Measurements from ENCODE around the gene TM6SF1.
"Not testable (repeated sequence)": the region's sequence is repeated elsewhere in the genome, so short reads cannot be mapped to it uniquely, and the experiment has no call there.

The TM6SF1 gene

GRCh38 chr15:83112956-83113299 is 5.5 kb downstream of the TM6SF1 start:
- no peak overlapping the region for H3K4me3 ChIP-seq (ENCODE audit: low read length)
- DNase-seq (ENCODE audit: low read depth, low spot score), result no peak

- H3K4me3 ChIP-seq (ENCODE audit: low read length), result no peak overlapping the region
- DNase-seq (ENCODE audit: low read depth, low spot score), result no peak
Observed at GRCh38 chr15:83113881-83114674, 6.6 kb downstream of the TM6SF1 start.

- no peak overlapping the region for H3K4me3 ChIP-seq (ENCODE audit: low read length)
- no peak for DNase-seq (ENCODE audit: low read depth, low spot score)
Observed at GRCh38 chr15:83114856-83115255, 7.4 kb downstream of the TM6SF1 start.

DNA sequence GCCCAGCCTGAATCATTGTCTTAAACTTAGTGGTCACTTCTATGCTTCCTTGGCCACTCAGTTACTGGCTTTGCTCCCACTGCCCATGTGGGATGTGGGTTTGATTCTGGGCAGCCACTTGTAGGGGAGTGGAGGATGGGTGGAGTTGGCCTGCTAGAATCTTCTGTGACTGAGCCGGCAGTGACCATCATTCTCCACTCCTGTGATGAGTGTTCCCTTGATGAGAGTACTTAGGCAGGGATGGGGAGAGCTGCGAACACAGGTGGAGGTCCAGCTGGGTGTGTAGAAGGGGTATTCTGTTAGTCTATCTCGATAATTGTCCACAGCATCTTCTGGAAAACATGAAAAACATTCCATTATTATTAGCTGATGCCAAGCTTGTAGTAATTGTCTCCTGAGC is 8.0 kb downstream of the TM6SF1 start:
- DNase-seq (ENCODE audit: low read depth, low spot score), result no peak
- no peak overlapping the region for H3K4me3 ChIP-seq (ENCODE audit: low read length)

- no peak for DNase-seq (ENCODE audit: low read depth, low spot score)
- no peak overlapping the region for H3K4me3 ChIP-seq (ENCODE audit: low read length)
Observed at GRCh38 chr15:83115831-83116565, 8.6 kb downstream of the TM6SF1 start.

GRCh38 chr15:83118291-83118827 is 10.9 kb downstream of the TM6SF1 start:
- no peak overlapping the region for H3K4me3 ChIP-seq (ENCODE audit: low read length)
- DNase-seq (ENCODE audit: low read depth, low spot score), result no peak

GRCh38 chr15:83118968-83119367 is 11.5 kb downstream of the TM6SF1 start:
- no peak for DNase-seq (ENCODE audit: low read depth, low spot score)
- no peak overlapping the region for H3K4me3 ChIP-seq (ENCODE audit: low read length)

- DNase-seq (ENCODE audit: low read depth, low spot score), result no peak
- H3K4me3 ChIP-seq (ENCODE audit: low read length), result no peak overlapping the region
Observed at GRCh38 chr15:83119968-83120581, 12.6 kb downstream of the TM6SF1 start.

- no peak for DNase-seq (ENCODE audit: low read depth, low spot score)
- no peak overlapping the region for H3K4me3 ChIP-seq (ENCODE audit: low read length)
Observed at GRCh38 chr15:83123529-83123928, 16.1 kb downstream of the TM6SF1 start.

- H3K4me3 ChIP-seq (ENCODE audit: low read length), result no peak overlapping the region
- DNase-seq (ENCODE audit: low read depth, low spot score), result no peak
Observed at GRCh38 chr15:83127547-83128150, 20.2 kb downstream of the TM6SF1 start.

- DNase-seq (ENCODE audit: low read depth, low spot score), result no peak
- no peak overlapping the region for H3K4me3 ChIP-seq (ENCODE audit: low read length)
Observed at GRCh38 chr15:83129791-83130190, 22.3 kb downstream of the TM6SF1 start.

DNA sequence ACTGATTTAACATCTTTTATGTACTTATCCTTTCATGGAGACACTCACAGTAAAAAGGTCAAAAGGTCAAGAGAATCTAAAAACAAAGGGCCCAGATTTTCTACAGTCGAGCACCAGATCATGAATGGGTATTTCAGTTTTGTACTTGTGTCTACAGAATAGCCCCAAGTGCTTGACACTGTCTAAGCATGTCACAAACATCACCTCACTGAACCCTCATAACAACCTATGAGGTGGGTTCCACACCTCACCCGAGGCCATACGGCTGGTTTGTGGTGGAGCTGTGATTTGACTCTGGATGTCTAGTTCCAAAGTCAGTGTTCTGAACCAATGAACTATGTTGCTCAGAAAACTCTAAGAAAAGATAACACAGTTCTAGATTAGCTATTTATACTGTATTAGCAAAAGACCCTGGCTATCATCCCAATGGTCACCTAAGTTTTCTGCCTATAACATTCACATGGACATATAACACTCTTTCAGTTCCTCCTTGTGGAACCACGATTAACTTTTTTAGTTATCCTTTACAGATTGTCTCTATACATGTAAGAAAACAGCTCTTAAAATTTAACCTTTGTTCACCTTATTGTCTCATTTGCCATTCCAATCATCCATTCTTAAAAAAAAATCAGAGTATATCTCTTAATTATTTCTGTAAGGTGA is 25.5 kb downstream of the TM6SF1 start:
- no peak for DNase-seq (ENCODE audit: low read depth, low spot score)

GRCh38 chr15:83142151-83142550 is 34.7 kb downstream of the TM6SF1 start:
- not testable (repeated sequence) for DNase-seq (ENCODE audit: low read depth, low spot score); H3K4me3 ChIP-seq (ENCODE audit: low read length)

More for the DNA sequence above, 25.5 kb downstream of the TM6SF1 start:
- H3K4me3 ChIP-seq (ENCODE audit: low read length), result no peak overlapping the region

DNA sequence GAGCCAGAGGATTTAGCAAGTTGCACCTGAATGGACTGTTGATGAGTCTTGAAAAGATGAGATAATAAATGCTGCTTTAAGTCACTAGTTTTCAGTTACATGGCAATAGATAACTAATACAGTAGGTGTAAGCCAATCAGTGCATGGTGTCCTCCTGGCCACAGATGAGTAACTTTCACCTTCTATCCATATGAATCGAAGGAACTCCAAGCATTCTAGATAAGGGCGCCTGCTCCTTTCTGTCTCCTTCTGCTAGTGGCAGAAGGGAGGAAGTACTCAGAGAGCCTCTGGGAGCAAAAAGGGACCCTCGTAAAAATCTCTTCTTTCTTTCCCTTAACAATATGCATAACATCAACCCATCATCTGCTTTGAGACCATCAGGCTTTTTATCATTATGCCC is 37.3 kb downstream of the TM6SF1 start:
- no peak overlapping the region for H3K4me3 ChIP-seq (ENCODE audit: low read length)
- no peak for DNase-seq (ENCODE audit: low read depth, low spot score)

DNA sequence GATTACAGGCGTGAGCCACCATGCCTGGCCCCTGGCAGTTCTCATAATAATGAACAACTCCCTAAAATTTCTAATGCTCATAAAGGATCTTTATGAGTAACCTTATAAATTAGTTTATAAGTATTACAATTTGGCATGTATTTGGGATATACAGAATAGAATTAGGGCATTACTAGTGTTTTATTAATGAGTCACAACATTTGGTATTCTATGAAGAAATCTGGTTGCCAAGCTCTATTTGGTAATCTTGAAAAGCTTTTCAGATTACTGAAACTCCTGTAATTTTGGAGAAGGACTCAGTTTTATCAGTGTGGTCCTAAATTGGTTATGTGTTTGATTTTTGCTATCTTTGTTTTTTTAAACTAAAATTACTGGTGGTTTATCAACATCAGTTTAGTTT is 45.8 kb downstream of the TM6SF1 start:
- H3K4me3 ChIP-seq (ENCODE audit: low read length), result no peak overlapping the region
- DNase-seq (ENCODE audit: low read depth, low spot score), result no peak

DNA sequence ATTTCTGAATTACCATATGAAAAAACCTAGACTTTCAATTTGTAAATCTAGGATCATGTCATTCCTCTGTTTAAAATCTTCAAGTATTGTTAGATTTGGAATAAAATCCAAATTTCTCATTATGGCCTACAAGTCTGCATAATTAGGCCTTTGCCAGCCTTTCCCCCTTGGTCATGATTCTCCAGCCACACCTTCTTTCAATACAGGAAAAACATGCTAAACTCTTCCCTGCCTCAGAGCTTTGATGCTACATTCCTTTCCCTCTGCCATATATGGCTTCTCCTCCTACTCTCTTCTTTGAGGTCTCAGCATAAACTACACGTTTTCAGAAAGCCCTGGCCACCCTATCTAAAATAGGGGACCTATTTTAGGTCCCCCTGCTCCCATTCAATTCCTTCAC is 48.5 kb downstream of the TM6SF1 start:
- no peak overlapping the region for H3K4me3 ChIP-seq (ENCODE audit: low read length)
- no peak for DNase-seq (ENCODE audit: low read depth, low spot score)

DNA sequence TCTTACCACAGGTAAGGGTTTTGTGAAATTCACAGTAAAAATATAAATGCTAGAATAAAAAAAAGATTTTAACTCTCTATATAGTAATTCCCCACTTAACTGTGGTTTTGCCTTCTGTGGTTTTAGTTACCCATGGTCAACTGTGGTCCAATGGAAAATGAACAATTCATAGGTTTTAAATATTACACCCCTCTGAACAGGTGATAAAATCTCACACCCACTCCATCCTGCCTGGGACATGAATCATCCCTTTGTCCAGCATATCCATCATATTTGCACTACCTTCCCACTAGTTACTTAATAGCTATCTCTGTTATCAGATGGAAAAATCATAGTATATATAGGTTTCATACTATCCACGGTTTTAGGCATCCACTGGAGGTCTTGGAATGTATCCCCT is 50.9 kb downstream of the TM6SF1 start:
- no peak for DNase-seq (ENCODE audit: low read depth, low spot score)
- H3K4me3 ChIP-seq (ENCODE audit: low read length), result no peak overlapping the region

GRCh38 chr15:83160741-83161140 is 53.3 kb downstream of the TM6SF1 start:
- no peak overlapping the region for H3K4me3 ChIP-seq (ENCODE audit: low read length)
- DNase-seq (ENCODE audit: low read depth, low spot score), result no peak

DNA sequence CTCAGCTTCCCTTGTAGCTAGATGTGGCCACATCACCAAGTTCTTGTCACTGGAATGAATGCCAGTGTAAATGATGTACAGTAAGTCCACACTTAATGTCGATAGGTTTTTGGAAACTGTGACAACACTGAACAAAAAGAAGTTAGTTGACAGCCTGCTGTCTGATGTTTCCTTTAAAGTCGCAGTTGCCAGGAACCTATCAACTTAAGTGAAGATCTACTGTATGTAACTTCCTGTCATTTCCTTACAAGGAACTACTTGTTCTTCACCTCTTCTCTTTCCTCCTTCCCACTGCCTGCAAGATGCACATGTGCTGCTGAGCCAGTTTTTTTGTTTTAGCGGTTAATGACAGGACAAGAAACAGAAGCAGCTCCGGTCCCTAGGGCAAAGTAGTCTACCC is 55.6 kb downstream of the TM6SF1 start:
- H3K4me3 ChIP-seq (ENCODE audit: low read length), result no peak overlapping the region
- DNase-seq (ENCODE audit: low read depth, low spot score), result peak; percentile 34

All from Jurkat, Clone E6-1 (cell line).